BLaER1 treated with 17β-estradiol and CSF1 and Interleukin-3, amounts not matched to agents 10 nM and 100 nM (cell line): ENCODE measurements around the gene STX3.

Source experiments
- H3K27ac ChIP-seq, 11 experiments: shearing (Covaris generic); formaldehyde crosslinking; 2 replicates each; pipeline ENCODE4 v1.8.1; 2022
- H3K27me3 ChIP-seq, 11 experiments: shearing (Covaris generic); formaldehyde crosslinking; 2 replicates each; pipeline ENCODE4 v1.8.1; 2022
- H3K36me3 ChIP-seq, 11 experiments: shearing (Covaris generic); formaldehyde crosslinking; 2 replicates each; pipeline ENCODE4 v1.8.1; 2022
- H3K4me1 ChIP-seq, 10 experiments: shearing (Covaris generic); formaldehyde crosslinking; 2 replicates each; pipeline ENCODE4 v1.8.1; 2022
- H3K4me2 ChIP-seq, 11 experiments: shearing (Covaris generic); formaldehyde crosslinking; 2 replicates each; pipeline ENCODE4 v1.8.1; 2022
- H3K4me3 ChIP-seq, 10 experiments: shearing (Covaris generic); formaldehyde crosslinking; 2 replicates each; pipeline ENCODE4 v1.8.1; 2022
- H3K9ac ChIP-seq, 11 experiments: shearing (Covaris generic); formaldehyde crosslinking; 2 replicates each; pipeline ENCODE4 v1.8.1; 2022
- H3K9me3 ChIP-seq, 11 experiments: shearing (Covaris generic); formaldehyde crosslinking; replicated peaks in 1 of 11; 2 replicates each; pipeline ENCODE4 v1.8.1; 2022
- H4K20me1 ChIP-seq, 11 experiments: shearing (Covaris generic); formaldehyde crosslinking; 2 replicates each; pipeline ENCODE4 v1.8.1; 2022
- Cebpa-rat ChIP-seq, 11 experiments: shearing (Covaris generic); IDR thresholded peaks; 2 replicates each; pipeline ENCODE4 v1.8.1; 2022

STX3 gene

GRCh38 chr11:59765068-59765735, 10.0 kb downstream of the STX3 start:
- Histone ChIP-seq H4K20me1 (peaks cover 1 to 76% (median 18%) of the 10 kb centered on the region in 11 experiments; a peak in 14 of 22 replicates), H3K27ac (peak overlapping the region; percentile 8 to 93 (median 58); a peak in 18 of 22 replicates), H3K9me3 (no peaks in the 10 kb centered on the region), H3K4me3 (no peak overlapping the region), H3K9ac (peak overlapping the region in 3 of 11 experiments; percentile 7 to 18 (median 9); a peak in 3 of 22 replicates), H3K4me2 (peak overlapping the region; percentile 58 to 95 (median 80); a peak in 20 of 22 replicates), H3K4me1 (peaks cover 37 to 75% (median 63%) of the 10 kb centered on the region in 10 experiments), H3K36me3 (peaks cover 0 to 29% (median 14%) of the 10 kb centered on the region in 11 experiments; a peak in 10 of 22 replicates), H3K27me3 (no peaks in the 10 kb centered on the region)
- TF ChIP-seq Cebpa-rat (IDR thresholded peaks at IDR 0.05), result no peak

DNA sequence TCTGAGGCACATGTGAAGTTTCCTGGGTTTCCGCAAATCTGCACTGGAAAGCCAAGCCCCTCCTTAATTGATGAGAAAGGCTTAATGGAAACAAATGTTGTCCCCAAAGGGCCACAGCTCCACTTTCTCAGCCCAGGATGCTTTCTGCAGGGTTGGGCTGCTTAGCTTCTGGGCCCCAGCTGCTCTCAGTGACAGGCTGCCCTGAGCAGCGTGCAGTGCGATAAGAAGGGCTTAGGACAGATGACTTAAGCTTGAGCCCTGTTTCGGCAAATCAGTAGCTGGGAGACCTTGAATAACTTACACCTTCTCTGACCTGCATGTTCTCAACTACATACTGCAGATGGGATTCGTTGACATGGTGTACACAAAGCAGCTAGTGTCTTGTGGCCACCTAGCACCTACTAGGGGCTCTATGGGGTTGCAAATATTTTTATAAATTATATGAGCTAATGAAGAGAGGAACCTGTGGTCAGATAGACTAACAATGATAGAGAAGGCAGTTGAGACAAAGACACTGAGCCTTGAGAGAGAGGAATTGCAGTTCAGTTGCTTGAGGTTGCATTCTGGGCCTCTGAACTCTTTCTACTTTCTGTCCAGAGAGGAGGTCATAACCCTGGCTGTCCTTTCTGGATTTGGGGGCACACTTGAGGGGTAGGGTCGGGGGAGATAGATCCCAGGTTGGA, 11.5 kb downstream of the STX3 start:
- Histone ChIP-seq H3K4me3 (peak overlapping the region in 4 of 10 experiments; percentile 2 to 29 (median 6); a peak in 4 of 20 replicates), H3K4me2 (peak overlapping the region; percentile 58 to 95 (median 80)), H3K27ac (peak overlapping the region in 9 of 11 experiments; percentile 38 to 93 (median 67); a peak in 19 of 22 replicates), H3K27me3 (no peaks in the 10 kb centered on the region), H3K4me1 (peaks cover 51 to 88% (median 78%) of the 10 kb centered on the region in 10 experiments), H3K9me3 (no peaks in the 10 kb centered on the region), H3K36me3 (peaks cover 0 to 16% (median 8%) of the 10 kb centered on the region in 11 experiments; a peak in 8 of 22 replicates), H4K20me1 (peaks cover 0 to 61% (median 8%) of the 10 kb centered on the region in 11 experiments; a peak in 13 of 22 replicates), H3K9ac (peak overlapping the region in 10 of 11 experiments; percentile 3 to 56 (median 38); a peak in 15 of 22 replicates)
- TF ChIP-seq Cebpa-rat (IDR thresholded peaks at IDR 0.05), result no peak

GRCh38 chr11:59767225-59767611, 12.0 kb downstream of the STX3 start:
- Histone ChIP-seq H4K20me1 (peaks cover 0 to 56% (median 5%) of the 10 kb centered on the region in 11 experiments; a peak in 12 of 22 replicates), H3K4me3 (peak overlapping the region in 4 of 10 experiments; percentile 2 to 29 (median 6); a peak in 4 of 20 replicates), H3K9me3 (no peaks in the 10 kb centered on the region), H3K27me3 (no peaks in the 10 kb centered on the region), H3K9ac (peak overlapping the region in 10 of 11 experiments; percentile 3 to 56 (median 38); a peak in 13 of 22 replicates), H3K36me3 (peaks cover 0 to 13% (median 8%) of the 10 kb centered on the region in 11 experiments; a peak in 6 of 22 replicates), H3K27ac (peak overlapping the region in 9 of 11 experiments; percentile 38 to 93 (median 67); a peak in 17 of 22 replicates), H3K4me2 (peak overlapping the region; percentile 58 to 95 (median 80)), H3K4me1 (peaks cover 56 to 88% (median 83%) of the 10 kb centered on the region in 10 experiments)
- TF ChIP-seq Cebpa-rat (IDR thresholded peaks at IDR 0.05), result peak in 3 of 11 experiments; percentile 48 to 59 (median 58); a peak in 5 of 22 replicates

GRCh38 chr11:59769111-59769510, 13.9 kb downstream of the STX3 start:
- H4K20me1 ChIP-seq, result peaks cover 0 to 37% (median 5%) of the 10 kb centered on the region in 11 experiments; a peak in 9 of 22 replicates
- peak overlapping the region in 9 of 11 experiments; percentile 11 to 93 (median 56); a peak in 15 of 22 replicates for H3K27ac ChIP-seq
- TF ChIP-seq Cebpa-rat (IDR thresholded peaks at IDR 0.05), result no peak
- H3K4me3 ChIP-seq, result 0 out of 20 replicates have a peak overlapping the region, but pooled peaks of 1 of the 10 experiments have one; percentile 19
- no peak overlapping the region for H3K9ac ChIP-seq
- no peaks in the 10 kb centered on the region for H3K9me3 ChIP-seq
- peaks cover 67 to 100% (median 95%) of the 10 kb centered on the region in 10 experiments for H3K4me1 ChIP-seq
- H3K27me3 ChIP-seq, result no peaks in the 10 kb centered on the region
- peak overlapping the region in 10 of 11 experiments; percentile 4 to 95 (median 82); a peak in 19 of 22 replicates for H3K4me2 ChIP-seq
- peaks cover 6 to 12% (median 9%) of the 10 kb centered on the region in 11 experiments; a peak in 20 of 22 replicates for H3K36me3 ChIP-seq

GRCh38 chr11:59769828-59770227, 14.7 kb downstream of the STX3 start:
- peak overlapping the region in 7 of 11 experiments; percentile 31 to 93 (median 80); a peak in 14 of 22 replicates for H3K27ac ChIP-seq

GRCh38 chr11:59770319-59770718, 15.1 kb downstream of the STX3 start:
- H3K9ac ChIP-seq, result peak overlapping the region in 5 of 11 experiments; percentile 16 to 65 (median 51); a peak in 8 of 22 replicates
- no peaks in the 10 kb centered on the region for H3K9me3 ChIP-seq
- H3K4me3 ChIP-seq, result no peak overlapping the region
- H3K36me3 ChIP-seq, result peaks cover 17 to 25% (median 21%) of the 10 kb centered on the region in 11 experiments; a peak in 21 of 22 replicates
- H3K4me2 ChIP-seq, result peak overlapping the region; percentile 44 to 95 (median 80); a peak in 21 of 22 replicates
- H4K20me1 ChIP-seq, result peaks cover 0 to 29% (median 1%) of the 10 kb centered on the region in 11 experiments; a peak in 8 of 22 replicates
- no peak for TF ChIP-seq Cebpa-rat (IDR thresholded peaks at IDR 0.05)
- H3K27ac ChIP-seq, result peak overlapping the region in 10 of 11 experiments; percentile 47 to 98 (median 73); a peak in 18 of 22 replicates
- no peaks in the 10 kb centered on the region for H3K27me3 ChIP-seq
- H3K4me1 ChIP-seq, result peaks cover 61 to 96% (median 83%) of the 10 kb centered on the region in 10 experiments

More at GRCh38 chr11:59769828-59770227, 14.7 kb downstream of the STX3 start:
- no peak for TF ChIP-seq Cebpa-rat (IDR thresholded peaks at IDR 0.05)
- no peak overlapping the region for H3K4me3 ChIP-seq
- peak overlapping the region in 10 of 11 experiments; percentile 7 to 95 (median 82); a peak in 17 of 22 replicates for H3K4me2 ChIP-seq
- no peaks in the 10 kb centered on the region for H3K27me3 ChIP-seq
- no peaks in the 10 kb centered on the region for H3K9me3 ChIP-seq
- peaks cover 0 to 30% (median 5%) of the 10 kb centered on the region in 11 experiments; a peak in 9 of 22 replicates for H4K20me1 ChIP-seq
- peaks cover 12 to 20% (median 16%) of the 10 kb centered on the region in 11 experiments; a peak in 21 of 22 replicates for H3K36me3 ChIP-seq
- no peak overlapping the region for H3K9ac ChIP-seq
- H3K4me1 ChIP-seq, result peaks cover 66 to 96% (median 88%) of the 10 kb centered on the region in 10 experiments

- Histone ChIP-seq H4K20me1 (peaks cover 0 to 25% (median 0%) of the 10 kb centered on the region in 11 experiments; a peak in 7 of 22 replicates), H3K27ac (peak overlapping the region in 10 of 11 experiments; percentile 47 to 98 (median 73); a peak in 20 of 22 replicates), H3K9ac (peak overlapping the region in 5 of 11 experiments; percentile 16 to 65 (median 51); a peak in 9 of 22 replicates), H3K4me1 (peaks cover 56 to 95% (median 78%) of the 10 kb centered on the region in 10 experiments), H3K9me3 (no peaks in the 10 kb centered on the region), H3K4me3 (0 out of 20 replicates have a peak overlapping the region, but pooled peaks of 2 of the 10 experiments have one; percentile 6 to 9), H3K27me3 (no peaks in the 10 kb centered on the region), H3K4me2 (peak overlapping the region; percentile 44 to 95 (median 80)), H3K36me3 (peaks cover 20 to 30% (median 25%) of the 10 kb centered on the region in 11 experiments; a peak in 21 of 22 replicates)
- TF ChIP-seq Cebpa-rat (IDR thresholded peaks at IDR 0.05), result peak in 4 of 11 experiments; percentile 32 to 55 (median 44); a peak in 3 of 22 replicates
Observed at GRCh38 chr11:59770869-59771268, 15.7 kb downstream of the STX3 start.
